H9 (cell line): ENCODE measurements around the gene RUNDC1. TPM values are rescaled to one million over a fixed set of nuclear protein-coding genes. Genes with fewer than 3 reads are reported as not detected.

Experiments used
- DNase-seq: peaks from one replicate; pipeline ENCODE4 v3.0.0-alpha.2; 2017
- H2AFZ ChIP-seq: one replicate; pipeline ENCODE4 v1.6.1; 2013; ENCODE audit warnings: mild to moderate bottlenecking, low read length, control low read depth, moderate library complexity
- H2AK5ac ChIP-seq: 2 replicates; pipeline ENCODE4 v1.6.1; 2013; ENCODE audit warnings: low read length, control low read depth, mixed read lengths; ENCODE audit not compliant: insufficient read length
- H2BK120ac ChIP-seq: one replicate; pipeline ENCODE4 v1.6.1; 2013; ENCODE audit warnings: low read depth, mild to moderate bottlenecking, low read length, control low read depth, inconsistent platforms; ENCODE audit not compliant: poor library complexity, severe bottlenecking
- H2BK12ac ChIP-seq: 2 replicates; pipeline ENCODE4 v1.6.1; 2013; ENCODE audit warnings: low read length, control low read depth, mixed read lengths, low read depth; ENCODE audit not compliant: insufficient read length
- H2BK15ac ChIP-seq: 2 replicates; pipeline ENCODE4 v1.6.1; 2013; ENCODE audit warnings: low read depth, low read length, control low read depth
- H2BK20ac ChIP-seq: one replicate; pipeline ENCODE4 v1.6.1; 2013; ENCODE audit warnings: low read depth, mild to moderate bottlenecking, low read length, control low read depth, inconsistent platforms; ENCODE audit not compliant: poor library complexity, severe bottlenecking
- H2BK5ac ChIP-seq: 2 replicates; pipeline ENCODE4 v1.6.1; 2013; ENCODE audit warnings: low read length, control low read depth, mixed read lengths; ENCODE audit not compliant: insufficient read length
- H3K14ac ChIP-seq: 2 replicates; pipeline ENCODE4 v1.6.1; 2013; ENCODE audit warnings: low read length, control low read depth; ENCODE audit not compliant: insufficient read depth
- H3K18ac ChIP-seq: 2 replicates; pipeline ENCODE4 v1.6.1; 2013; ENCODE audit warnings: low read depth, mild to moderate bottlenecking, mixed read lengths, low read length, control low read depth; ENCODE audit not compliant: insufficient read length
- H3K23ac ChIP-seq: 2 replicates; pipeline ENCODE4 v1.6.1; 2013; ENCODE audit warnings: low read length, control low read depth, mixed read lengths, low read depth; ENCODE audit not compliant: insufficient read length
- H3K23me2 ChIP-seq: 2 replicates; pipeline ENCODE4 v1.6.1; 2013; ENCODE audit warnings: low read depth, mild to moderate bottlenecking, mixed read lengths, low read length, control low read depth; ENCODE audit not compliant: insufficient read length, poor library complexity, severe bottlenecking
- H3K27ac ChIP-seq: 2 replicates; pipeline ENCODE4 v1.5.1; 2013; ENCODE audit warnings: low read length, control low read depth, mixed read lengths, low read depth; ENCODE audit not compliant: insufficient read length
- H3K27me3 ChIP-seq: 2 replicates; pipeline ENCODE4 v1.6.1; 2013; ENCODE audit warnings: low read length, control low read depth, inconsistent platforms; ENCODE audit not compliant: insufficient read depth
- H3K4ac ChIP-seq: 2 replicates; pipeline ENCODE4 v1.6.1; 2013; ENCODE audit warnings: low read depth, mild to moderate bottlenecking, control low read depth, inconsistent platforms, low read length, moderate library complexity
- H3K4me1 ChIP-seq: 2 replicates; pipeline ENCODE4 v1.6.1; 2013; ENCODE audit warnings: low read length, control low read depth, inconsistent platforms; ENCODE audit not compliant: insufficient read depth
- H3K4me2 ChIP-seq: 2 replicates; pipeline ENCODE4 v1.6.1; 2013; ENCODE audit warnings: low read length, control low read depth, mixed read lengths; ENCODE audit not compliant: insufficient read length, insufficient read depth
- H3K56ac ChIP-seq: 2 replicates; pipeline ENCODE4 v1.6.1; 2013; ENCODE audit warnings: low read depth, mild to moderate bottlenecking, mixed read lengths, low read length, control low read depth; ENCODE audit not compliant: insufficient read length
- H3K79me1 ChIP-seq: 2 replicates; pipeline ENCODE4 v1.6.1; 2013; ENCODE audit warnings: low read depth, mild to moderate bottlenecking, moderate library complexity, low read length, control low read depth, inconsistent platforms; ENCODE audit not compliant: insufficient read depth, poor library complexity, severe bottlenecking
- H3K79me2 ChIP-seq: 2 replicates; pipeline ENCODE4 v1.6.1; 2013; ENCODE audit warnings: low read length, control low read depth, inconsistent platforms; ENCODE audit not compliant: insufficient read depth
- H3K9ac ChIP-seq: 2 replicates; pipeline ENCODE4 v1.6.1; 2013; ENCODE audit warnings: low read length, control low read depth, mixed read lengths; ENCODE audit not compliant: insufficient read length; ENCODE audit errors: extremely low read depth
- H3K9me3 ChIP-seq: one replicate; pipeline ENCODE4 v1.6.1; 2013; ENCODE audit warnings: low read depth, low read length, inconsistent platforms; ENCODE audit not compliant: control insufficient read depth
- H3T11ph ChIP-seq: one replicate; pipeline ENCODE4 v1.6.1; 2013; ENCODE audit warnings: mild to moderate bottlenecking, low read length, control low read depth, inconsistent platforms
- H4K20me1 ChIP-seq: one replicate; pipeline ENCODE4 v1.6.1; 2013; ENCODE audit not compliant: control insufficient read depth, insufficient read length, insufficient read depth
- H4K5ac ChIP-seq: 2 replicates; pipeline ENCODE4 v1.6.1; 2013; ENCODE audit warnings: low read depth, mild to moderate bottlenecking, mixed read lengths, low read length, control low read depth; ENCODE audit not compliant: insufficient read length
- H4K8ac ChIP-seq: replicated peaks from 2 replicates; pipeline ENCODE4 v1.6.1; 2013; ENCODE audit warnings: low read length, control low read depth, mixed read lengths, low read depth; ENCODE audit not compliant: insufficient read length
- H4K91ac ChIP-seq: 2 replicates; pipeline ENCODE4 v1.6.1; 2013; ENCODE audit warnings: low read depth, mild to moderate bottlenecking, moderate library complexity, mixed read lengths, low read length, control low read depth; ENCODE audit not compliant: insufficient read length
- H3K27ac Mint-ChIP-seq, 3 experiments: 2 replicates in 2 of 3; 3 replicates in 1 of 3; pipeline ENCODE4 v1.8.0; 2020 to 2021; ENCODE audit warnings: mixed read lengths in 3 of 3, mild to moderate bottlenecking in 1 of 3, moderate library complexity in 1 of 3
- H3K27me3 Mint-ChIP-seq: 2 replicates; pipeline ENCODE4 v1.8.0; 2021; ENCODE audit warnings: low read depth, mild to moderate bottlenecking, moderate library complexity, mixed read lengths
- H3K36me3 Mint-ChIP-seq, 3 experiments: 2 replicates in 2 of 3; 3 replicates in 1 of 3; pipeline ENCODE4 v1.8.0; 2020 to 2021; ENCODE audit warnings: low read depth in 3 of 3, mixed read lengths in 3 of 3; ENCODE audit not compliant: insufficient read depth in 1 of 3
- H3K4me1 Mint-ChIP-seq, 2 experiments: 2 replicates each; pipeline ENCODE4 v1.8.0; 2020; ENCODE audit warnings: mixed read lengths in 2 of 2
- H3K4me3 Mint-ChIP-seq, 2 experiments: 2 replicates in 1 of 2; 3 replicates in 1 of 2; pipeline ENCODE4 v1.8.0; 2020 to 2021; ENCODE audit warnings: mild to moderate bottlenecking in 2 of 2, mixed read lengths in 2 of 2, moderate library complexity in 1 of 2
- H3K9me3 Mint-ChIP-seq, 2 experiments: 2 replicates in 1 of 2; 3 replicates in 1 of 2; pipeline ENCODE4 v1.8.0; 2020; ENCODE audit warnings: mild to moderate bottlenecking in 2 of 2, mixed read lengths in 2 of 2, moderate library complexity in 1 of 2
- WGBS: extraction: QIAGEN DNeasy Blood & Tissue Kit; methylation state at CpG from one replicate; pipeline ENCODE4 v1.1.7; 2013; ENCODE audit warnings: missing lambda C conversion rate, low lambda C conversion rate, mixed read lengths; ENCODE audit not compliant: insufficient read length; ENCODE audit errors: extremely low coverage; 5-methylcytosine and 5-hydroxymethylcytosine counted together
- total RNA-seq: library from RNA; stranded (reverse); gene quantifications from 2 replicates; pipeline ENCODE4 v1.2.1, GENCODE V29; 2021
- TF ChIP-seq, protein P1 (sequence below): fragments of 200-600 bp; sonication (generic); conservative IDR thresholded peaks from 3 replicates; pipeline ENCODE4 v1.8.0; 2021; ENCODE audit warnings: antibody characterized with exemption, mild to moderate bottlenecking

RUNDC1 gene
- total RNA-seq, 1 experiment from 2014 or later = 18.8 TPM

DNA sequence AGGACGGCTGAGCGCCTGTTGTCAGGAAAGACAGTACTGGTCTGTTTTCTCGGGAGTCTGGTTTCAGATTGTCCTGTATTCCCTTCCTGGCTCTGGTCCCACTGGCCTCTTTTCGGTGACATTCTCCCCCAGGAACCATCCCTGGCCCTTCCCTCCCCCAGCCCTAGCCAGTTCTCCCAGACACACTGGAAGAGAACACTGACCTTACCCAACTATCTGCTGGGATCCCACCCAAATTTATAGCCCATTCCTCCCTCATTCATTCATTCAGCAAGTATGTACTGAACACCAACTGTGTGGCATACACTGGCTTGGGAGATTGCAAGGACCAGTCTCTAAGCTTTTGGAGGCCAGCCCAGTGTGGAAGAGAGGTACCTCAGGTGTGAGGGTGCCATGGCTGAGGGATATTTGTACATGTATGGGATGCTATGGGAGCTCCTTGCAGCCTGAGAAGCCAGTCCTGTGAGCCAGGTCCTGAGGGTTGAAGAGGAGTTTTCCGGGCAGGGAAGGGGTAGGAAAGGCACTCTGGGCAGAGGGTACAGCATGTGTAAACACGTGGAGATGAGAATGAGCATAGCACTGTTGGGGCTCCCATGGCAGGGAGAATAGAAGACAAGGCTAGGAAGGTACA is 49.9 kb downstream of the RUNDC1 start:
- no peak overlapping the region for H4K8ac ChIP-seq
- no peak overlapping the region for H2BK20ac ChIP-seq
- H3K14ac ChIP-seq = no peak overlapping the region
- H3K4me2 ChIP-seq = no peak overlapping the region
- H3K27ac Mint-ChIP-seq = peak overlapping the region in 2 of 3 experiments; percentile 17 to 41; a peak in 5 of 7 replicates
- no peak overlapping the region for H3K4me3 Mint-ChIP-seq
- H3K4me1 ChIP-seq = peaks cover 20% of the 10 kb centered on the region
- no peak overlapping the region for H3K18ac ChIP-seq
- no peak overlapping the region for H2BK120ac ChIP-seq
- H3K9ac ChIP-seq = no peak overlapping the region
- no peaks in the 10 kb centered on the region for H3K27me3 Mint-ChIP-seq
- H3K4me1 Mint-ChIP-seq = peaks cover 67 to 79% of the 10 kb centered on the region in 2 experiments
- H3K27me3 ChIP-seq = no peaks in the 10 kb centered on the region
- H3K36me3 Mint-ChIP-seq = peaks cover 10 to 30% (median 25%) of the 10 kb centered on the region in 3 experiments; a peak in 6 of 7 replicates
- H2BK12ac ChIP-seq = no peak overlapping the region
- no peak overlapping the region for H4K91ac ChIP-seq
- H4K20me1 ChIP-seq = no peaks in the 10 kb centered on the region
- no CpG with 5 or more reads among the region's 6 CpGs for WGBS
- H3K4ac ChIP-seq = no peak overlapping the region
- H3K23ac ChIP-seq = no peak overlapping the region
- H3K79me1 ChIP-seq = no peaks in the 10 kb centered on the region
- no peak overlapping the region for H3K56ac ChIP-seq
- H3K9me3 ChIP-seq = no peaks in the 10 kb centered on the region
- no peak overlapping the region for H2BK5ac ChIP-seq
- no peak overlapping the region for H2BK15ac ChIP-seq
- H3K23me2 ChIP-seq = peaks cover 7% of the 10 kb centered on the region
- no peaks in the 10 kb centered on the region for H3K9me3 Mint-ChIP-seq
- no peak overlapping the region for H3K27ac ChIP-seq
- no peak overlapping the region for H4K5ac ChIP-seq
- no peak overlapping the region for H2AK5ac ChIP-seq
- TF ChIP-seq, protein P1, sequence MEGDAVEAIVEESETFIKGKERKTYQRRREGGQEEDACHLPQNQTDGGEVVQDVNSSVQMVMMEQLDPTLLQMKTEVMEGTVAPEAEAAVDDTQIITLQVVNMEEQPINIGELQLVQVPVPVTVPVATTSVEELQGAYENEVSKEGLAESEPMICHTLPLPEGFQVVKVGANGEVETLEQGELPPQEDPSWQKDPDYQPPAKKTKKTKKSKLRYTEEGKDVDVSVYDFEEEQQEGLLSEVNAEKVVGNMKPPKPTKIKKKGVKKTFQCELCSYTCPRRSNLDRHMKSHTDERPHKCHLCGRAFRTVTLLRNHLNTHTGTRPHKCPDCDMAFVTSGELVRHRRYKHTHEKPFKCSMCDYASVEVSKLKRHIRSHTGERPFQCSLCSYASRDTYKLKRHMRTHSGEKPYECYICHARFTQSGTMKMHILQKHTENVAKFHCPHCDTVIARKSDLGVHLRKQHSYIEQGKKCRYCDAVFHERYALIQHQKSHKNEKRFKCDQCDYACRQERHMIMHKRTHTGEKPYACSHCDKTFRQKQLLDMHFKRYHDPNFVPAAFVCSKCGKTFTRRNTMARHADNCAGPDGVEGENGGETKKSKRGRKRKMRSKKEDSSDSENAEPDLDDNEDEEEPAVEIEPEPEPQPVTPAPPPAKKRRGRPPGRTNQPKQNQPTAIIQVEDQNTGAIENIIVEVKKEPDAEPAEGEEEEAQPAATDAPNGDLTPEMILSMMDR = no peak
- no peaks in the 10 kb centered on the region for H3K79me2 ChIP-seq
- H3T11ph ChIP-seq = no peak overlapping the region
- DNase-seq = no peak
- H2AFZ ChIP-seq = no peak overlapping the region
